GM19025 (cell line): Measurements from ENCODE around the gene FAM53A.

Experiments used
- ATAC-seq: cut with Tn5 transposase; IDR thresholded peaks from one replicate; pipeline ENCODE4 v1.9.1; 2021; ENCODE audit warnings: mild to moderate bottlenecking, low read depth, moderate library complexity; ENCODE audit not compliant: unreplicated experiment

Gene FAM53A

GRCh38 chr4:1683736-1684505 is at the start of gene FAM53A:
Gene FAM53A (minus strand): TSS chr4:1684313. CDS start chr4:1668741, 15,572 bp downstream.
- peak; percentile 86 for ATAC-seq

GRCh38 chr4:1732911-1733310 is 48.8 kb upstream of the FAM53A start:
- no peak for ATAC-seq

- no peak for ATAC-seq
Measured at GRCh38 chr4:1731180-1731579, 47.1 kb upstream of the FAM53A start.

GRCh38 chr4:1730532-1731135 is 46.5 kb upstream of the FAM53A start:
- ATAC-seq: no peak

- ATAC-seq: no peak
Measured at GRCh38 chr4:1728061-1728980, 44.2 kb upstream of the FAM53A start.

GRCh38 chr4:1727117-1728031 is 43.3 kb upstream of the FAM53A start:
- no peak for ATAC-seq

GRCh38 chr4:1726146-1726934 is 42.2 kb upstream of the FAM53A start:
- ATAC-seq: no peak

- no peak for ATAC-seq
Measured at GRCh38 chr4:1725521-1725920, 41.4 kb upstream of the FAM53A start.

- no peak for ATAC-seq
Measured at GRCh38 chr4:1723131-1723801, 39.2 kb upstream of the FAM53A start.

GRCh38 chr4:1722551-1723118 is 38.5 kb upstream of the FAM53A start:
- ATAC-seq: no peak

- ATAC-seq: peak; percentile 1
Measured at GRCh38 chr4:1721666-1722550, 37.8 kb upstream of the FAM53A start.

GRCh38 chr4:1721003-1721665 is 37.0 kb upstream of the FAM53A start, which contains the start of the genes TACC3 and TMEM129:
Gene TACC3 (plus strand): TSS chr4:1721521. CDS start chr4:1723422, 1,901 bp downstream.
Gene TMEM129 (minus strand): TSS chr4:1721323. CDS start chr4:1720837, 486 bp downstream.
- peak; percentile 78 for ATAC-seq

GRCh38 chr4:1720163-1720983 is 36.3 kb upstream of the FAM53A start:
- peak; percentile 11 for ATAC-seq

GRCh38 chr4:1718095-1718850 is 34.2 kb upstream of the FAM53A start:
- ATAC-seq: no peak
